Duodenal mucosa (tissue), 2 donors: ENCODE measurements around the gene SNX25.
"Not testable (repeated sequence)": the region's sequence is repeated elsewhere in the genome, so short reads cannot be mapped to it uniquely, and the experiment has no call there.

Experiments
- H3K27ac ChIP-seq: one replicate; pipeline ENCODE4 v1.7.0; 2013; ENCODE audit warnings: low read depth, low read length
- H3K27me3 ChIP-seq, 2 donors: one replicate each; pipeline ENCODE4 v1.7.0; 2013; ENCODE audit warnings: low read length in 2 of 2, control low read depth in 1 of 2; ENCODE audit not compliant: insufficient read depth in 2 of 2, control insufficient read depth in 1 of 2
- H3K36me3 ChIP-seq, 2 donors: one replicate each; pipeline ENCODE4 v1.7.0; 2013; ENCODE audit warnings: low read length in 2 of 2, control low read depth in 1 of 2; ENCODE audit not compliant: insufficient read depth in 2 of 2, control insufficient read depth in 1 of 2
- H3K4me1 ChIP-seq, 2 donors: one replicate each; pipeline ENCODE4 v1.7.0; 2013; ENCODE audit warnings: low read length in 2 of 2, control low read depth in 1 of 2; ENCODE audit not compliant: insufficient read depth in 2 of 2, control insufficient read depth in 1 of 2
- H3K4me3 ChIP-seq, 2 donors: one replicate each; pipeline ENCODE4 v1.7.0; 2013; ENCODE audit warnings: low read length in 2 of 2, low read depth in 1 of 2
- H3K9ac ChIP-seq, 2 donors: one replicate each; pipeline ENCODE4 v1.7.0; 2013; ENCODE audit warnings: low read length in 2 of 2, low read depth in 1 of 2
- H3K9me3 ChIP-seq, 2 donors: one replicate each; pipeline ENCODE4 v1.7.0; 2013; ENCODE audit warnings: low read length in 2 of 2, control low read depth in 1 of 2; ENCODE audit not compliant: control insufficient read depth in 1 of 2

SNX25 gene

DNA sequence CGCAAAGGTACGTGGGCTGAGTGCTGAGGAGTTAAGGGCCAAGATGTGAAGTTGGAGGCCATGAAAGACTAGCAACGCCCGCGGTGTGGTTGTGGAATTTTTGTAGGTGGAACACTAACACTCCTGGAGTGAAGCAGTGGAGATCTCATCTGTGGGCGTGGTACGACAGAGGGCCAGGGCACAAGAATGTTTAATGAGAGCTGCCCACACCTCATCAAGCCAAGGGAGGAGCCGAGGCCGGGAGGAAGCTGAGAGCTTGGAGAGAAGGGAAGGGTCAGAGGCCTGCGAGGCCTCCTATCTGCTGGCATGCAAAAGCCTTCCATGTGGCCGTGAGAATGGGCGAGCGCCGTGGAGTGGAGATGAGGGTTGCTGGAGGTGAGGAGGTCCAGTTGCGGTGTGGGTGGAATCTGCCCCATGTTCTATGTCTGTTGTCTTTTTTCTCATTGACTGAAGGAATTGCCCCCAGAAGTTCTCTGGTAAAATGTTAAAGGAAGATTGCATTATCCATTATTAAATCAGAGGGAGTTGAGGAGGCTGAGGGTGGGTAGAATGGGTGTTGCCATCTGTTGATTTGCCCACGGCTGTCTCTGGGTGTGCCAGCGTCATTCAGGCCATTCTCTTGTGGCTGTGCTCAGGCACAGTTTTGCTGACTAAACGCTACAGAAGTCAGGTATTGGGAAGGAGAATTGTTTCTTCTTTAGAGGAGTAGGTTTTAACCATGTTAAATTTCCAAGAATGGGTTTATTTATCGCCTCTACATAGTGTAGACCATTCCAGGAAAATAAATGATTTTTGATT lies 19.8 kb downstream of the SNX25 start:
- no peaks in the 10 kb centered on the region for H3K27me3 ChIP-seq
- H3K27ac ChIP-seq, result no peak overlapping the region
- no peaks in the 10 kb centered on the region for H3K9me3 ChIP-seq
- H3K4me1 ChIP-seq, result peaks cover 5 to 7% of the 10 kb centered on the region in 2 donors
- no peak overlapping the region for H3K4me3 ChIP-seq
- no peak overlapping the region for H3K9ac ChIP-seq
- H3K36me3 ChIP-seq, result no peaks in the 10 kb centered on the region

DNA sequence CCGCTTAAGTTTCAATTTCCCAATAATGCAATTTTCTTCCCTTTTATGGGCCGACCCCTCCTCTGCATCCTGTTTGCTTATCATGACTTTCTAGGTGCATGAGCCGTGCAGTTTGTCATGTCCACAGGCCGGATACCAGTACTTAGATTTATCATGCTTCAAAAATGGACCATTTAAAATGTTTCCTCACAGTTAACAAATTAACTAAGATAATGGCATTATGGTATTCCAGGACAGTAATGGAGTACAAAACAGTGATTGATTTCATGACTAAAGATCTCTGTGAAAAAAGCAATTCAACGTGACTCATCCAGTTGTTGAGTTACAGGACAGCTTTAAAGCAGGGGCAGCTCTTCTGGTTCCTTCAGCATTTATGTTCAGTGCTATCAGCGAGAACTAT lies 23.0 kb downstream of the SNX25 start:
- Histone ChIP-seq H3K27me3 (no peaks in the 10 kb centered on the region), H3K4me3 (no peak overlapping the region), H3K36me3 (no peaks in the 10 kb centered on the region), H3K9me3 (no peaks in the 10 kb centered on the region), H3K9ac (no peak overlapping the region), H3K4me1 (peaks cover 7 to 13% of the 10 kb centered on the region in 2 donors), H3K27ac (no peak overlapping the region)

DNA sequence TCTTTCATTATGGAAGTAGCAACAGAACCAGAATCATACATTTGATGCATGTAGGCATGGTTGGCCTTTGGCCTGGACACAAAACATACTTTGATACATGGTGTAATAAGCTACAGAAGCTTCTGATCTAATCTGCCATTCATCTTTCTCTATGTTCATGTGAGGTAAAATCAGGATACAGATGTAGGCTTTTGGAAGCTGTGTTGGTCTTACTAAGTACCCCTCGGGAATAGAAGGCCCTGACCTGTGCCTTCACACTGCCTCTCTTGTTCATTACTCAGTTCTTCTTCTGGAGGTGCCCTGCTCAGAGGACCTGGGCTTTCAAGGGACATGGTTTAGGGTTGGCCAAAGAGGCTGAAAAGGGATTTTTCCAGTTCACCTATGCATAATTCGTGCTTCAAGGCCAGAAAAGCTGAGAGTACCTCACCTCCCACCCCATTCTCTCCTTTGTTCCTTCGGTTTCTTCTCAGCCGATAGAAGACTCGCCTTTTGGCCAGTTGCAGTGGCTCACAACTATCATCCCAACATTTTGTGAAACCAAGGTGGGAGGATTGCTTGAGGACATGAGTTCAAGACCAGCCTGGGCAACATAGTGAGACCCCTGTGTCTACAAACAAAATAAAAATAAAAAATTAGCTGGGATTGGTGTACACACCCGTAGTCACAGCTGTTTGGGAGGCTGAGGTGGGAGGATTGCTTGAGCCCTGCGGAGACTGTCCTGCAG lies 25.9 kb downstream of the SNX25 start:
- peaks cover 7 to 13% of the 10 kb centered on the region in 2 donors for H3K4me1 ChIP-seq
- no peaks in the 10 kb centered on the region for H3K36me3 ChIP-seq
- H3K9me3 ChIP-seq, result peaks cover 2 to 10% of the 10 kb centered on the region in 2 donors
- H3K27me3 ChIP-seq, result no peaks in the 10 kb centered on the region
- H3K4me3 ChIP-seq, result no peak overlapping the region
- H3K9ac ChIP-seq, result no peak overlapping the region
- no peak overlapping the region for H3K27ac ChIP-seq

DNA sequence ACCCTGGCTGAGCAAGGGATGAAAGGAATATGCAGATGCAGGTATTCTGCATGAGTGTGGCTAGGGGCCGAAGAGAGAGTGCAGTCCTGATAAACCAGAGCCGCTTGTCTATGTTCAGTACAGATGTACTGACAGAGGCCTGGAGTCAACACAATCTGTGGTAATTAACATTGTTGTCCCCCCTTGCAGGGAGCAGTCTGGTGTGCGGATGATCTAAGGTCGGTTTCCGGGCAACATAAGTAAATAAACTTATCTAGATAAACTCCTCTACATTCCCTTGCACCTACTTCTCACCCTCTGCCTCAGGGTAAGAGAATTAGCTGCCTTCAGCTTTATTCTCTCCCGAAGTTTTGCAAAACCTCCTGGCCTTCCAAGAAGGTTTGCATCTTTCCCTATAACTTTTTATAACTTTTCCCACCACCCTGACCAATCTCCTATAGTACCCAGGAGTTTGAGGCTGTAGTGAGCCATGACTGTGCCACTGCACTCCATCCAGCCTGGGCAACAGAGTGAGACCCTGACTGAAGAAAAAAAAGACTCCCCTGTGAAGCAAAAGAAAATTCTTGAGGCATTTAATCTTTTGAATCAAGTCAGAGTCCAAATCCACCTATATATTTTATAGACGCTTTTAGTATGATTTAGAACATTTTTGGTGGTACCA lies 26.6 kb downstream of the SNX25 start:
- Histone ChIP-seq H3K9me3 (peaks cover 2 to 10% of the 10 kb centered on the region in 2 donors), H3K9ac (no peak overlapping the region), H3K4me1 (peaks cover 7 to 13% of the 10 kb centered on the region in 2 donors), H3K36me3 (no peaks in the 10 kb centered on the region), H3K27me3 (no peaks in the 10 kb centered on the region), H3K4me3 (no peak overlapping the region), H3K27ac (no peak overlapping the region)

DNA sequence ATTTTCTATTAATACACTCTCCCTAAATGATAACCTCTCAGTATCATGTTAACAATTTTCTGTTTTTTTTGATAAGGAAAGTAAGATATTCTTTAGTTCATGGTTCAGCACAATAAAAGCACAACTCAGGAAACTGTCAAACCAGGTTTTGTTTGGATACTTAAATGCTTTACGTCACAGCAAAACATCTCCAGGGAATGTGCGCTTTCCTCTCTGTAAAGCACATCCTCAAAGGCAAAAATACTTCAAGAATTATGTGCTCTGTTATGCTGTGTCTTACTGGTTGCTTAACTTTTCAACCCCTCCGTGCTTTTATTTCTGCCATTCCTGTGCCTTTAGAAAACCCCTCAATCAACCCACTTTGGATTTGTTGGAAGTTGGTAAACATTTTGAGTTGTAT lies 27.8 kb downstream of the SNX25 start:
- H3K36me3 ChIP-seq, result no peaks in the 10 kb centered on the region
- no peak overlapping the region for H3K27ac ChIP-seq
- H3K4me1 ChIP-seq, result peaks cover 3 to 10% of the 10 kb centered on the region in 2 donors

DNA sequence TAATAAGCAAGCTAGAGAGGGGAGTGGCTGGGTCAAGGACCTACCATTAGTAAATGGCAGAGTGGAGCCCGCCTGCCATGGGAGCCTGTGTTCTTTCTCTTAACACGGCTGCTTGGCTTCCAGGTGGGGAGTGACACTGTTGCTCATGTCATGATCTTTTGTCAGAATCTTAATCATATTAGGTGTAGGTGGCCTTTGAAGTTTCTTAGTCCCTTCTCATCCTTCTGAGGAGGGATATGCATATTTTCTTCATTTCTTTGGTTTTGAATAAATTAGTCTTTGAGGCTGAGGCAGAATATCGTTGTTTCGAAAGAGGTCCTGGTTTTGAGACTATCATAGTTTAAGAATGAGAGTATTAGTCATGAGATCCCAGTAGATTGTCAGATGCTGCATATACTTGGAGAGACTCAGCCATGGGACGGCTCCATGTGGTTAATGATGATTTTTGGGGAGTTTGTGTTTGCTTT lies 28.9 kb downstream of the SNX25 start:
- H3K27me3 ChIP-seq, result no peaks in the 10 kb centered on the region
- H3K9ac ChIP-seq, result no peak overlapping the region
- no peak overlapping the region for H3K27ac ChIP-seq
- peaks cover 0 to 7% of the 10 kb centered on the region in 2 donors for H3K4me1 ChIP-seq
- no peak overlapping the region for H3K4me3 ChIP-seq
- peaks cover 2 to 10% of the 10 kb centered on the region in 2 donors for H3K9me3 ChIP-seq
- no peaks in the 10 kb centered on the region for H3K36me3 ChIP-seq

More for the DNA sequence above, 27.8 kb downstream of the SNX25 start:
- Histone ChIP-seq H3K27me3 (no peaks in the 10 kb centered on the region), H3K9ac (no peak overlapping the region), H3K9me3 (peaks cover 2 to 10% of the 10 kb centered on the region in 2 donors), H3K4me3 (no peak overlapping the region)

DNA sequence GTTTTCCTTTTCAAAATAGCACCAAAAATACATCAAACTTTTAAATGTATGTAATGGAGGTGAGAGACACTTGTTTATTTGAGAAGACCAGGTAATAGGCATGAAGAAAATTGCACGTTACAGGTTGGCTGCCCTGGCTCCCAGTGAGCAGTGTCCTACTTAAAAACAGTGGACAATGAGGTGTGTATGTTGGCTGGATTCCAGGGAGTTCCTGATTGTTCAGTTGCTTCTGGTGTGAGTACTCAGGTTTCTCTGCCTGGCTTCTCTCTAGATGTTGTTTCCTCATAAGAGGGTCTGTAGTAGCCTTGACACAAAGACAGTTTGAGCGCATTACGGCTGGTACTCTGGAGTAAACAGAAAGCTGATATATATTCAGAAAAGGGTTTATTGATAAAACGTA lies 29.4 kb downstream of the SNX25 start:
- Histone ChIP-seq H3K9ac (no peak overlapping the region), H3K9me3 (peaks cover 2 to 10% of the 10 kb centered on the region in 2 donors), H3K4me3 (no peak overlapping the region), H3K27me3 (no peaks in the 10 kb centered on the region), H3K4me1 (peaks cover 0 to 7% of the 10 kb centered on the region in 2 donors), H3K36me3 (no peaks in the 10 kb centered on the region), H3K27ac (no peak overlapping the region)

DNA sequence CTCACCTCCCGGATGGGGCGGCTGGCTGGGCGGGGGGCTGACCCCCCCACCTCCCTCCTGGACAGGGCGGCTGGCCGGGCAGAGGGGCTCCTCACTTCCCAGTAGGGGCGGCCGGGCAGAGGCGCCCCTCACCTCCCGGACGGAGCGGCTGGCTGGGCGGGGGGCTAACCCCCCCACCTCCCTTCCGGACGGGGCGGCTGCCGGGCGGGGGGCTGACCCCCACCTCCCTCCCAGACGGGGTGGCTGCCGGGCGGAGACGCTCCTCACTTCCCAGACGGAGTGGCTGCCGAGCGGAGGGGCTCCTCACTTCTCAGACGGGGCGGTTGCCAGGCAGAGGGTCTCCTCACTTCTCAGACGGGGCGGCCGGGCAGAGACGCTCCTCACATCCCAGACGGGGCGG lies 31.1 kb downstream of the SNX25 start:
- H3K9ac ChIP-seq, H3K27ac ChIP-seq, H3K4me1 ChIP-seq, H3K27me3 ChIP-seq, H3K4me3 ChIP-seq, H3K36me3 ChIP-seq, H3K9me3 ChIP-seq: not testable (repeated sequence)

DNA sequence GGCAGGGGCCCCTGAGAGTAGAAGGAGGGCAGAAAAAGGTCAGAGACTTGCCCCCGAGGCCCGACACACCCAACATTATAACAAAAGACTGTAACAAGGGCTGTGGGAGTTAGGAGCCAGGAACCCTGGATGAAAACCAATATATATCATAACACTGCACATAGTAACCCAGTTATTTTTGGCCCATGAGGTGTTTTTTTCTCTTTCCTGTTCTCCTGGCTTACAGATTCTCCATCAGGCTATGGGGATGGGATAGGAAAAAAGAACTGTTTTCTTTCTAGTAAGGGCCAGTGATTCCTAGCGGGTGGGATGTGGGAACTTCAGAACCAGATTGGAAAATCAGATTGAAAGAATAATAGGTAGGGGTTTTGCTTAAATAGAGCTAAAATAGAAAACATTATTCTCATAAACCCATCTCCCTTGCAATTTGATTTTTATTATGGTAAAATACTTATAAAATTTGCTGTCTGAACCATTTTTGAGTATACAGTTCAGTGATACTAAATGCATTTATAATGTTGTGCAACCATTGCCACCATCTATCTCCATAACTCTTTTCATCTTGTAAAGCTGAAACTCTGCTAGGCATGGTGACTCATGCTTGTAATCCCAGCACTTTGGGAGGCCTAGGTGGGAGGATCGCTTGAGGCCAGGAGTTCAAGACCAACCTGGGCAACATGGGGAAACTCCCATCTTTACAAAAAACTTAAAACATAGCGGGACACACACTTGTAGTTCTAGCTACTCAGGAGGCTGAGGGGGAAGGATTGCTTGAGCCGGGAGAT lies 33.5 kb downstream of the SNX25 start:
- Histone ChIP-seq H3K36me3 (no peaks in the 10 kb centered on the region), H3K27ac (no peak overlapping the region), H3K9ac (no peak overlapping the region), H3K4me1 (no peaks in the 10 kb centered on the region), H3K27me3 (no peaks in the 10 kb centered on the region), H3K4me3 (no peak overlapping the region), H3K9me3 (peaks cover 2 to 10% of the 10 kb centered on the region in 2 donors)
